CD4-positive, CD25-positive, alpha-beta regulatory T cell (primary cell): Measurements from ENCODE around the gene TTLL9. TPM values are rescaled to one million over a fixed set of nuclear protein-coding genes. Genes with fewer than 3 reads are reported as not detected.

ENCODE experiments used
- ATAC-seq, 2 donors: fragments of 150-1000 bp; cut with Tn5 transposase; one replicate each; pipeline ENCODE4 v1.10.0; 2021; ENCODE audit warnings: low read depth in 2 of 2, moderate number of reproducible peaks in 2 of 2, moderate library complexity in 1 of 2
- DNase-seq, 3 donors: peaks; one replicate each; pipeline versions ENCODE4 v3.0.0 to v3.0.0-alpha.2; 2012 to 2022; ENCODE audit warnings: mixed read lengths in 1 of 3
- H3K27ac ChIP-seq: one replicate; pipeline ENCODE4 v1.7.0; 2013; ENCODE audit warnings: mild to moderate bottlenecking, low read length; ENCODE audit not compliant: insufficient read depth, poor library complexity, severe bottlenecking
- H3K27me3 ChIP-seq: one replicate; pipeline ENCODE4 v1.7.0; 2013; ENCODE audit warnings: low read length; ENCODE audit not compliant: control insufficient read depth, insufficient read depth
- H3K36me3 ChIP-seq: one replicate; pipeline ENCODE4 v1.7.0; 2013; ENCODE audit warnings: mild to moderate bottlenecking, low read length, moderate library complexity; ENCODE audit not compliant: control insufficient read depth, insufficient read depth
- H3K4me1 ChIP-seq: 2 replicates; pipeline ENCODE4 v1.7.0; 2013; ENCODE audit warnings: mild to moderate bottlenecking, low read length; ENCODE audit not compliant: insufficient read depth, control insufficient read depth, poor library complexity, severe bottlenecking
- H3K4me3 ChIP-seq: one replicate; pipeline ENCODE4 v1.7.0; 2013; ENCODE audit warnings: low read depth, mild to moderate bottlenecking, low read length, moderate library complexity
- H3K9me3 ChIP-seq, 2 experiments: 1 replicate in 1 of 2; 2 replicates in 1 of 2; pipeline ENCODE4 v1.7.0; 2013; ENCODE audit warnings: low read length in 2 of 2, mild to moderate bottlenecking in 1 of 2, moderate library complexity in 1 of 2; ENCODE audit not compliant: control insufficient read depth in 2 of 2
- H3K27ac Mint-ChIP-seq, 3 donors: one replicate each; pipeline ENCODE4 v1.8.0; 2020 to 2022; ENCODE audit warnings: mild to moderate bottlenecking in 3 of 3, mixed read lengths in 3 of 3, moderate library complexity in 2 of 3
- H3K27me3 Mint-ChIP-seq: one replicate; pipeline ENCODE4 v1.8.0; 2022; ENCODE audit warnings: mild to moderate bottlenecking, mixed read lengths
- H3K36me3 Mint-ChIP-seq: one replicate; pipeline ENCODE4 v1.8.0; 2020; ENCODE audit warnings: mixed read lengths
- H3K4me1 Mint-ChIP-seq, 4 donors: one replicate each; pipeline ENCODE4 v1.8.0; 2020 to 2022; ENCODE audit warnings: mixed read lengths in 4 of 4, mild to moderate bottlenecking in 1 of 4
- H3K4me3 Mint-ChIP-seq, 4 donors: one replicate each; pipeline ENCODE4 v1.8.0; 2020 to 2022; ENCODE audit warnings: mild to moderate bottlenecking in 4 of 4, mixed read lengths in 4 of 4, moderate library complexity in 3 of 4
- H3K9me3 Mint-ChIP-seq, 7 donors: one replicate each; pipeline ENCODE4 v1.8.0; 2020 to 2022; ENCODE audit warnings: mixed read lengths in 7 of 7, mild to moderate bottlenecking in 3 of 7, moderate library complexity in 2 of 7
- polyA plus RNA-seq, 4 donors: library from polyadenylated mRNA; unstranded; fragments of 300-500 nt; fragmentation: Illumina TruSeq; gene quantifications; one replicate each; pipeline ENCODE4 v1.2.3, GENCODE V29; 2021
- total RNA-seq: library from RNA; stranded (reverse); gene quantifications from one replicate; pipeline ENCODE4 v1.2.3, GENCODE V29; 2022

The TTLL9 gene
- total and polyA plus RNA-seq, 5 donors from 2014 or later, result not detected

GRCh38 chr20:31858760-31859083 is 11.7 kb upstream of the TTLL9 start:
- Mint-ChIP-seq H3K4me1 (peaks cover 0 to 20% (median 2%) of the 10 kb centered on the region in 4 donors), H3K4me3 (no peak overlapping the region), H3K27me3 (peaks cover 35% of the 10 kb centered on the region), H3K9me3 (peaks cover 0 to 2% (median 0%) of the 10 kb centered on the region in 7 donors), H3K27ac (peak overlapping the region in 1 of 3 donors; percentile 46), H3K36me3 (no peaks in the 10 kb centered on the region)
- no peaks in the 10 kb centered on the region for H3K9me3 ChIP-seq
- H3K4me1 ChIP-seq, result peaks cover 13% of the 10 kb centered on the region
- H3K27ac ChIP-seq, result no peak overlapping the region
- no peak overlapping the region for H3K4me3 ChIP-seq
- no peak for DNase-seq
- H3K36me3 ChIP-seq, result no peaks in the 10 kb centered on the region
- H3K27me3 ChIP-seq, result peaks cover 21% of the 10 kb centered on the region
- no peak for ATAC-seq

DNA sequence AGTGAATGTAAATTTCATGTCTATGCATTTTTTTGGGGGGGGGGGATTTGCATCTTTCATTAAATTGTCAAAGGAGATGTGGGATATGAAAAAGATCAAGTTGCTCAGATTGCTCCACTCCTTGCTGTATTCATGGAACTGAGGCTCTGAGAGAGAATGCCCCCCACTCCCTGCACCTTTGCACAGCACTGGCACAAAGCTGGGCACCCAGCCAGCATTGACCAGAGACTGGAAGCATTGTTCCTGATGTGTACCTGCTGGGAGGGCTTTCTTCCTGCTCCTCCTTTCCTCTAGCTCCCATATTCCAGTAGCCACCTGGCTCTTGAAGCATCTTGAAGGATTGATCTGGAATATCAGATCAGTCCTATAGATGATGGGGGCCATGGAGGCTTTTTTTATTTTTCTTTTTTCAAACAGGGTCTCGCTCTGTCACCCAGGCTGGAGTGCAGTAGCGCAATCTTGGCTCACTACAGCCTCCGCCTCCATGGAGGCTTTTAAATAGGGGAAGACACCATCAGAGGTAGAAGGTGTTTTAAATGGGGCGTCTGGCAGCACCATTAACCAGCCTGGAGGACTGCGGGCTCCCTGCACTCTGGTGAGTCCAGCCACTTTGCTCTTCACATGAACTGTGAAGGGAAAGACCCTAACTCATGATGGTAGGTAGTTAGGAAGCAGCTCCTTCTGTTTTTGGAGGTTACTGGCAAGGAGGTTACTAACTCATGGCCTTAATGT is 11.0 kb upstream of the TTLL9 start:
- no peaks in the 10 kb centered on the region for H3K36me3 Mint-ChIP-seq
- Histone ChIP-seq H3K27ac (no peak overlapping the region), H3K27me3 (peaks cover 16% of the 10 kb centered on the region), H3K4me3 (no peak overlapping the region), H3K4me1 (peaks cover 13% of the 10 kb centered on the region), H3K9me3 (no peaks in the 10 kb centered on the region), H3K36me3 (no peaks in the 10 kb centered on the region)
- no peak overlapping the region for H3K27ac Mint-ChIP-seq
- peaks cover 0 to 2% (median 0%) of the 10 kb centered on the region in 7 donors for H3K9me3 Mint-ChIP-seq
- ATAC-seq (no peak), DNase-seq (no peak)
- H3K4me3 Mint-ChIP-seq, result peak overlapping the region in 1 of 4 donors; percentile 57
- peaks cover 35% of the 10 kb centered on the region for H3K27me3 Mint-ChIP-seq
- peaks cover 0 to 20% (median 2%) of the 10 kb centered on the region in 4 donors for H3K4me1 Mint-ChIP-seq

DNA sequence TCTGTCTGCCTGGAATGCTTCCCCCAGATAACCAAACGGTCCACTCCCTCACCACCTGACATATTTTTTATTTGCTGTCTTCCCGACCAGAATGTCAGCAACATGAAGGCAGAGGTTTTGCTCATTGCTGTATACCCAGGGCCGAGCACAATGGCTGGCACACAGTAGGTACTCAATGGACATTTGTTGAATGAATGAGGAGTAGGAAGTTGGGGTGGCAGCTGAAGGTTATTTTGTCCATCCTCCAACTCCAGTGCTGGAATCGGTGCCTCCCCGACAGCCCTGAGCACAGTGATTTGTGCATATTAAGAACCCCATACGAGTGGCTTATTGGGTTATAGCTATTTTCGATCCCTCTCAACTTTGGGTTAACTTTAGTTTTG is 10.4 kb upstream of the TTLL9 start:
- Histone ChIP-seq H3K36me3 (no peaks in the 10 kb centered on the region), H3K9me3 (no peaks in the 10 kb centered on the region), H3K4me1 (peaks cover 13% of the 10 kb centered on the region), H3K27ac (no peak overlapping the region), H3K27me3 (peaks cover 14% of the 10 kb centered on the region), H3K4me3 (no peak overlapping the region)
- H3K4me1 Mint-ChIP-seq, result peaks cover 0 to 20% (median 2%) of the 10 kb centered on the region in 4 donors
- H3K4me3 Mint-ChIP-seq, result peak overlapping the region in 2 of 4 donors; percentile 19 to 57
- no peak overlapping the region for H3K27ac Mint-ChIP-seq
- DNase-seq (no peak), ATAC-seq (no peak)
- H3K36me3 Mint-ChIP-seq, result no peaks in the 10 kb centered on the region
- H3K9me3 Mint-ChIP-seq, result peaks cover 0 to 2% (median 0%) of the 10 kb centered on the region in 7 donors
- H3K27me3 Mint-ChIP-seq, result peaks cover 35% of the 10 kb centered on the region

DNA sequence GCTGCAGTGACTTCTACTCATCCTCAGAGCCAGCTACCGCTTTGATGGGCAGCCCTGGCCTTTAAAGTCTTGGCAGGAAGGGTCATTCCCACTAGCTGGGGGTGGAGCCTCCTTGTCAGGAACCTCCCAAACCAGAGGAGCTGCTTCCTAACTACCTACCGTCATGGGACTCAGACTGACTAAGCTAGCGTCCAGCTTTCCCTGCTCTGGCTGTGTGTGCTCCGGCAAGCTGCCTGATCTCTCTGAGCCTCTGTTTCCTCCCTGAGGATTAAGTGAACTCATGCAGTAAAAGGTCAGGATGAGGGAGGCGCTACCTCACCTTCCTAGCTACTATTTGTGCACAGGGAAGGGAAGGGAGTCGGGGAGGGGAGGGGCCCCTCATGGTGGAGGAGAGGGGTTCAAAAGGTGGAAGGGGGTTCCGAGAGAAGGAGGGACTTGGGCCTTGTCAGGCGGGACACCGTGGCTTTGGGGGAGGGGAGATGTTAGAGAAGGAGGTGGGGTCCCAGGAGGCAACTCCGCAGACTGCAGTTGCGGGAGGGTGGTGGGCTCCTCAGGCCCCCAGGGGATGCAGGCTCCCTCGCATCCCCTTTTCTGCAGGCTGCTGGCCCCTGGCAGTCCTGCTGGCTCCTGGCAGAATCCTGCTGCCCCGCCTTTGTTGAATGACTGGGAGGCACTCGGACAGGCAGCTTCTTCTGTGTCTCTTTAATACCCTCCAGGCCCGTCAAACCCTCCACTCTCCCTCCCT is 9.9 kb upstream of the TTLL9 start:
- peaks cover 0 to 20% (median 2%) of the 10 kb centered on the region in 4 donors for H3K4me1 Mint-ChIP-seq
- H3K4me3 Mint-ChIP-seq, result peak overlapping the region; percentile 19 to 52 (median 32)
- H3K36me3 Mint-ChIP-seq, result no peaks in the 10 kb centered on the region
- ATAC-seq, result no peak
- H3K4me1 ChIP-seq, result peaks cover 13% of the 10 kb centered on the region
- peaks cover 0 to 2% (median 0%) of the 10 kb centered on the region in 7 donors for H3K9me3 Mint-ChIP-seq
- H3K27ac ChIP-seq, result no peak overlapping the region
- H3K27ac Mint-ChIP-seq, result no peak overlapping the region
- no peaks in the 10 kb centered on the region for H3K9me3 ChIP-seq
- H3K36me3 ChIP-seq, result no peaks in the 10 kb centered on the region
- DNase-seq, result no peak
- peaks cover 35% of the 10 kb centered on the region for H3K27me3 Mint-ChIP-seq
- H3K27me3 ChIP-seq, result peaks cover 11% of the 10 kb centered on the region
- no peak overlapping the region for H3K4me3 ChIP-seq

GRCh38 chr20:31861135-31861384 is 9.4 kb upstream of the TTLL9 start:
- Histone ChIP-seq H3K27me3 (peaks cover 10% of the 10 kb centered on the region), H3K36me3 (no peaks in the 10 kb centered on the region), H3K4me3 (no peak overlapping the region), H3K9me3 (no peaks in the 10 kb centered on the region), H3K27ac (no peak overlapping the region), H3K4me1 (peaks cover 13% of the 10 kb centered on the region)
- Mint-ChIP-seq H3K27me3 (peaks cover 35% of the 10 kb centered on the region), H3K4me1 (peaks cover 0 to 20% (median 2%) of the 10 kb centered on the region in 4 donors), H3K4me3 (peak overlapping the region in 1 of 4 donors; percentile 28), H3K36me3 (no peaks in the 10 kb centered on the region), H3K9me3 (peaks cover 0 to 2% (median 0%) of the 10 kb centered on the region in 7 donors), H3K27ac (no peak overlapping the region)
- ATAC-seq (peak in 1 of 2 donors; percentile 9), DNase-seq (no peak)

- H3K4me3 Mint-ChIP-seq, result peak overlapping the region in 3 of 4 donors; percentile 52 to 90 (median 65)
- H3K27ac Mint-ChIP-seq, result no peak overlapping the region
- H3K4me1 ChIP-seq, result peaks cover 13% of the 10 kb centered on the region
- H3K27me3 Mint-ChIP-seq, result peaks cover 37% of the 10 kb centered on the region
- H3K9me3 Mint-ChIP-seq, result peaks cover 0 to 2% (median 0%) of the 10 kb centered on the region in 7 donors
- no peaks in the 10 kb centered on the region for H3K36me3 Mint-ChIP-seq
- H3K4me1 Mint-ChIP-seq, result peaks cover 0 to 20% (median 2%) of the 10 kb centered on the region in 4 donors
- peaks cover 10% of the 10 kb centered on the region for H3K27me3 ChIP-seq
- no peaks in the 10 kb centered on the region for H3K9me3 ChIP-seq
- H3K4me3 ChIP-seq, result no peak overlapping the region
- DNase-seq, result peak; percentile 40 to 76 (median 48)
- no peaks in the 10 kb centered on the region for H3K36me3 ChIP-seq
- ATAC-seq, result peak; percentile 56 to 73
- no peak overlapping the region for H3K27ac ChIP-seq
These were observed 8.9 kb upstream of the TTLL9 start for GRCh38 chr20:31861385-31862156.

DNA sequence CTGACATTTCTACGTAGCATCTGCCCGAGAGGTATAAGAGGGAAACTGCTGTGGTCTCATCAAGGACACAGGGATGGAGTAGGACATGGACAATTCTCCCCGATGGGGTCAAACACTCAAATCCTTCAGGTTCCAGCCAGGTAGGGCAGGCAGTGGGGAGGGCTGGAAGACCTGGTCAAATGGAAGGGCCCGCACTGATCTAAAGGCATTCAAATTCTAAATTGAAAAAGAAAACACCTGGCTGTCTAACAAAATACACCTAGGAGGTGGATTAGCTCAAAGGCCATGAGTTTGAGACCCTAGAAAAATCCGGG is 8.3 kb upstream of the TTLL9 start:
- no peaks in the 10 kb centered on the region for H3K36me3 Mint-ChIP-seq
- H3K9me3 Mint-ChIP-seq, result peaks cover 0 to 2% (median 0%) of the 10 kb centered on the region in 7 donors
- ATAC-seq (no peak), DNase-seq (no peak)
- H3K4me1 Mint-ChIP-seq, result peaks cover 0 to 20% (median 2%) of the 10 kb centered on the region in 4 donors
- H3K4me3 Mint-ChIP-seq, result peak overlapping the region in 3 of 4 donors; percentile 52 to 90 (median 65)
- H3K36me3 ChIP-seq, result no peaks in the 10 kb centered on the region
- H3K27ac Mint-ChIP-seq, result no peak overlapping the region
- H3K4me3 ChIP-seq, result no peak overlapping the region
- H3K27ac ChIP-seq, result no peak overlapping the region
- H3K27me3 ChIP-seq, result peaks cover 10% of the 10 kb centered on the region
- peaks cover 13% of the 10 kb centered on the region for H3K4me1 ChIP-seq
- H3K27me3 Mint-ChIP-seq, result peaks cover 42% of the 10 kb centered on the region
- H3K9me3 ChIP-seq, result no peaks in the 10 kb centered on the region
